Tibial nerve (tissue), 4 donors: ENCODE results near the gene KRT9. TPM values are rescaled to one million over a fixed set of nuclear protein-coding genes. Genes with fewer than 3 reads are reported as not detected.

Source experiments
- DNase-seq, 2 donors: peaks; one replicate each; pipeline ENCODE4 v3.0.0-alpha.2; 2019; ENCODE audit warnings: low spot score in 2 of 2
- H3K27ac ChIP-seq, 4 donors: fragments of 200-600 bp; sonication (generic) in 3 of 4; one replicate each; pipeline ENCODE4 v1.5.1; 2017 to 2019; ENCODE audit warnings: mild to moderate bottlenecking in 1 of 4
- H3K27me3 ChIP-seq, 2 donors: fragments of 200-600 bp; sonication (generic) in 1 of 2; one replicate each; pipeline versions ENCODE4 v1.5.1 to v1.6.0; 2017 to 2019
- H3K36me3 ChIP-seq, 3 donors: fragments of 200-600 bp; sonication (generic); one replicate each; pipeline ENCODE4 v1.5.1; 2018 to 2019
- H3K4me1 ChIP-seq, 4 donors: fragments of 200-600 bp; sonication (generic) in 3 of 4; one replicate each; pipeline ENCODE4 v1.5.1; 2017 to 2019
- H3K4me3 ChIP-seq, 4 donors: fragments of 200-600 bp; sonication (generic) in 3 of 4; one replicate each; pipeline ENCODE4 v1.5.1; 2017 to 2019; ENCODE audit warnings: mild to moderate bottlenecking in 1 of 4, moderate library complexity in 1 of 4
- H3K9me3 ChIP-seq, 4 donors: fragments of 200-600 bp; sonication (generic) in 3 of 4; one replicate each; pipeline ENCODE4 v1.5.1; 2017 to 2019
- CTCF ChIP-seq, 5 experiments: fragments of 200-600 bp in 3 of 5; fragments of 450-650 bp in 2 of 5; sonication (generic) in 3 of 5; IDR thresholded peaks; one replicate each; pipeline ENCODE4 v1.5.1; 2016 to 2019; ENCODE audit warnings: antibody characterized with exemption in 5 of 5, mild to moderate bottlenecking in 3 of 5, moderate library complexity in 2 of 5
- EP300 ChIP-seq, 2 donors: sonication (generic); formaldehyde crosslinking; IDR thresholded peaks; one replicate each; pipeline ENCODE4 v1.6.1; 2017; ENCODE audit warnings: antibody characterized with exemption in 2 of 2, mild to moderate bottlenecking in 1 of 2
- POLR2A ChIP-seq, 2 donors: fragments of 450-650 bp; IDR thresholded peaks; one replicate each; pipeline ENCODE4 v1.6.1; 2017; ENCODE audit warnings: antibody characterized with exemption in 2 of 2, mild to moderate bottlenecking in 2 of 2, moderate library complexity in 2 of 2
- WGBS, 2 donors: methylation state at CpG; one replicate each; pipeline ENCODE4 v1.1.5; 2018; 5-methylcytosine and 5-hydroxymethylcytosine counted together
- total RNA-seq, 4 donors: library from RNA; depleted of rRNA; stranded (reverse); fragments of >200 nt; gene quantifications; one replicate each; pipeline ENCODE4 v1.1.0, GENCODE V29; 2016

Gene KRT9
- total RNA-seq, 4 donors from 2014 or later, result not detected

GRCh38 chr17:41518031-41518430 is 53.8 kb downstream of the KRT9 start:
- no peak for TF ChIP-seq EP300 (IDR thresholded peaks at IDR 0.05)
- TF ChIP-seq CTCF (IDR thresholded peaks at IDR 0.05), result no peak

GRCh38 chr17:41516830-41517283 is 55.0 kb downstream of the KRT9 start:
- WGBS, 2 donors, result 89 to 91% methylated on average over 14 of the region's 14 CpGs
- no peak overlapping the region for H3K27ac ChIP-seq

More at GRCh38 chr17:41518031-41518430, 53.8 kb downstream of the KRT9 start:
- 93 to 95% methylated on average over 3 of the region's 3 CpGs for WGBS, 2 donors
- Histone ChIP-seq H3K27me3 (no peaks in the 10 kb centered on the region), H3K36me3 (no peaks in the 10 kb centered on the region), H3K4me3 (no peak overlapping the region), H3K9me3 (no peaks in the 10 kb centered on the region), H3K4me1 (peaks cover 0 to 22% (median 0%) of the 10 kb centered on the region in 4 donors), H3K27ac (no peak overlapping the region)
- DNase-seq, result no peak

GRCh38 chr17:41516147-41516829 is 55.6 kb downstream of the KRT9 start:
- DNase-seq, result no peak
- no peaks in the 10 kb centered on the region for H3K27me3 ChIP-seq
- no peak overlapping the region for H3K27ac ChIP-seq
- WGBS, 2 donors, result 92% methylated on average over 12 to 14 of the region's 14 CpGs
- H3K4me1 ChIP-seq, result peaks cover 0 to 23% (median 0%) of the 10 kb centered on the region in 4 donors
- H3K36me3 ChIP-seq, result no peaks in the 10 kb centered on the region
- H3K9me3 ChIP-seq, result no peaks in the 10 kb centered on the region
- H3K4me3 ChIP-seq, result no peak overlapping the region
- TF ChIP-seq EP300 (IDR thresholded peaks at IDR 0.05), result no peak
- no peak for TF ChIP-seq POLR2A (IDR thresholded peaks at IDR 0.05)
- TF ChIP-seq CTCF (IDR thresholded peaks at IDR 0.05), result no peak

More at GRCh38 chr17:41516830-41517283, 55.0 kb downstream of the KRT9 start:
- Histone ChIP-seq H3K36me3 (no peaks in the 10 kb centered on the region), H3K4me3 (no peak overlapping the region), H3K27me3 (no peaks in the 10 kb centered on the region), H3K9me3 (no peaks in the 10 kb centered on the region), H3K4me1 (peaks cover 0 to 28% (median 0%) of the 10 kb centered on the region in 4 donors)
- TF ChIP-seq EP300 (IDR thresholded peaks at IDR 0.05) (no peak), POLR2A (IDR thresholded peaks at IDR 0.05) (no peak), CTCF (IDR thresholded peaks at IDR 0.05) (no peak)
- no peak for DNase-seq

Other genes with a start within 250 kb of the KRT9 start
- gene KRT33A, start 221.2 kb downstream of the KRT9 start, total RNA-seq, result not detected
- gene KRT33B, start 202.2 kb downstream of the KRT9 start, total RNA-seq, result not detected
- not detected for gene KRT34, start 189.8 kb downstream of the KRT9 start, total RNA-seq
- not detected for gene KRT31, start 174.5 kb downstream of the KRT9 start, total RNA-seq
- gene KRT37, start 147.5 kb downstream of the KRT9 start, total RNA-seq, result not detected
- not detected for gene KRT38, start 131.1 kb downstream of the KRT9 start, total RNA-seq
- gene KRT32, start 104.7 kb downstream of the KRT9 start, total RNA-seq, result under 1 TPM in 1 of 4 donors, not detected in 3; 0.21 TPM
- gene KRT35, start 90.9 kb downstream of the KRT9 start, total RNA-seq, result not detected
- under 1 TPM in 1 of 4 donors, not detected in 3; 0.42 TPM for gene KRT36, start 82.1 kb downstream of the KRT9 start, total RNA-seq
- under 1 TPM in 1 of 4 donors, not detected in 3; 0.42 TPM for gene KRT13, start 66.4 kb downstream of the KRT9 start, total RNA-seq
- gene KRT15, start 53.2 kb downstream of the KRT9 start, total RNA-seq, result 1 to 10 TPM in 1 of 4 donors, under 1 TPM in 2, not detected in 1; 0.42 to 4.2 (median 0.78) TPM
- gene KRT19, start 43.8 kb downstream of the KRT9 start, total RNA-seq, result 1,000 to 10,000 TPM in 2 of 4 donors, 100 to 1,000 TPM in 1, 10 to 100 TPM in 1; 85.5 to 1,774 (median 1,323) TPM
- 10 to 100 TPM in 3 of 4 donors, 1 to 10 TPM in 1; 8.4 to 57.8 (median 34.0) TPM for gene KRT14, start 14.8 kb upstream of the KRT9 start, total RNA-seq
- gene KRT16, start 40.7 kb upstream of the KRT9 start, total RNA-seq, result 10 to 100 TPM in 1 of 4 donors, 1 to 10 TPM in 2, not detected in 1; 2.4 to 12.6 (median 6.6) TPM
- 1 to 10 TPM in 1 of 4 donors, not detected in 3; 1.5 TPM for gene KRT17, start 52.5 kb upstream of the KRT9 start, total RNA-seq
- gene EIF1, start 116.8 kb upstream of the KRT9 start, total RNA-seq, result 100 to 1,000 TPM; 172 to 458 (median 243) TPM
- gene GAST, start 140.3 kb upstream of the KRT9 start, total RNA-seq, result not detected
- gene HAP1, start 162.6 kb upstream of the KRT9 start, total RNA-seq, result 1 to 10 TPM in 1 of 4 donors, under 1 TPM in 1, not detected in 2; 0.98 to 1.8 TPM
- 10 to 100 TPM; 42.9 to 57.7 (median 51.6) TPM for gene JUP, start 214.7 kb upstream of the KRT9 start, total RNA-seq
- gene P3H4, start 239.9 kb upstream of the KRT9 start, total RNA-seq, result 10 to 100 TPM; 14.7 to 23.9 (median 22.0) TPM
- 100 to 1,000 TPM in 1 of 4 donors, 10 to 100 TPM in 3; 47.9 to 103 (median 77.4) TPM for gene FKBP10, start 240.9 kb upstream of the KRT9 start, total RNA-seq